Keratinocyte (primary cell): ENCODE data around the gene ANXA4. TPM values are rescaled to one million over a fixed set of nuclear protein-coding genes. Genes with fewer than 3 reads are reported as not detected.

Source experiments
- DNase-seq: peaks from one replicate; pipeline ENCODE4 v3.0.0-alpha.2; 2011; ENCODE audit warnings: low read depth, missing footprints, low spot score
- FAIRE-seq: peaks from 2 replicates; lab custom pipeline; 2011; peaks lifted over from hg19 to GRCh38; lab: Jason Lieb, UNC
- H2AFZ ChIP-seq: 2 replicates; pipeline ENCODE4 v1.6.0; 2012; ENCODE audit warnings: low read length, control low read depth, inconsistent platforms; ENCODE audit not compliant: control insufficient read depth
- H3K27ac ChIP-seq: 2 replicates; pipeline ENCODE4 v1.5.1; 2011; ENCODE audit warnings: low read length; ENCODE audit not compliant: control insufficient read depth, insufficient read depth
- H3K27me3 ChIP-seq: 3 replicates; pipeline ENCODE4 v1.6.0; 2011; ENCODE audit warnings: low read length; ENCODE audit not compliant: control insufficient read depth, insufficient read depth; ENCODE audit errors: extremely low read depth
- H3K36me3 ChIP-seq, 2 experiments: 2 replicates in 1 of 2; 3 replicates in 1 of 2; pipeline ENCODE4 v1.5.1; 2011; ENCODE audit warnings: low read length in 2 of 2, mild to moderate bottlenecking in 1 of 2; ENCODE audit not compliant: control insufficient read depth in 2 of 2, insufficient read depth in 2 of 2; ENCODE audit errors: extremely low read depth in 1 of 2
- H3K4me1 ChIP-seq: 3 replicates; pipeline ENCODE4 v1.5.1; 2011; ENCODE audit warnings: low read length; ENCODE audit not compliant: control insufficient read depth, insufficient read depth; ENCODE audit errors: extremely low read depth
- H3K4me2 ChIP-seq: 3 replicates; pipeline ENCODE4 v1.6.0; 2011; ENCODE audit warnings: low read depth, low read length; ENCODE audit not compliant: control insufficient read depth, insufficient read depth; ENCODE audit errors: extremely low read depth
- H3K4me3 ChIP-seq, 3 experiments: fragments of 200-600 bp in 1 of 3; sonication (generic) in 1 of 3; 2 replicates in 2 of 3; 3 replicates in 1 of 3; pipeline ENCODE4 v1.5.1; 2011 to 2016; ENCODE audit warnings: low read length in 3 of 3, mild to moderate bottlenecking in 3 of 3, control low read depth in 2 of 3, inconsistent platforms in 1 of 3, low read depth in 1 of 3, mixed read lengths in 1 of 3, mixed run types in 1 of 3, moderate library complexity in 1 of 3; ENCODE audit not compliant: control insufficient read depth in 2 of 3, insufficient read depth in 2 of 3; ENCODE audit errors: extremely low read depth in 1 of 3
- H3K79me2 ChIP-seq: 2 replicates; pipeline ENCODE4 v1.6.0; 2012; ENCODE audit warnings: low read length; ENCODE audit not compliant: control insufficient read depth, insufficient read depth
- H3K9ac ChIP-seq: 3 replicates; pipeline ENCODE4 v1.6.0; 2011; ENCODE audit warnings: low read length; ENCODE audit not compliant: control insufficient read depth, insufficient read depth; ENCODE audit errors: extremely low read depth
- H3K9me1 ChIP-seq: 3 replicates; pipeline ENCODE4 v1.6.0; 2011; ENCODE audit warnings: low read length; ENCODE audit not compliant: control insufficient read depth, insufficient read depth; ENCODE audit errors: extremely low read depth
- H3K9me3 ChIP-seq: 2 replicates; pipeline ENCODE4 v1.5.1; 2012; ENCODE audit warnings: low read depth, low read length; ENCODE audit not compliant: control insufficient read depth
- H4K20me1 ChIP-seq: 3 replicates; pipeline ENCODE4 v1.6.0; 2011; ENCODE audit warnings: low read length; ENCODE audit not compliant: control insufficient read depth, insufficient read depth; ENCODE audit errors: extremely low read depth
- CTCF ChIP-seq, 3 experiments: IDR thresholded peaks in 1 of 3; conservative IDR thresholded peaks in 1 of 3; optimal IDR thresholded peaks in 1 of 3; 2 replicates in 2 of 3; 3 replicates in 1 of 3; pipeline versions ENCODE3 to v1.5.1; 2011; ENCODE audit warnings: low read length in 3 of 3, mild to moderate bottlenecking in 3 of 3, moderate library complexity in 2 of 3, control low read depth in 1 of 3, inconsistent platforms in 1 of 3; ENCODE audit not compliant: insufficient read depth in 2 of 3; ENCODE audit errors: extremely low read depth in 1 of 3
- EZH2 ChIP-seq: IDR thresholded peaks from one replicate; pipeline ENCODE4 v1.6.1; 2012; ENCODE audit warnings: inconsistent platforms, mild to moderate bottlenecking, low read length, moderate library complexity
- dilution Hi-C: fragments of 300-500 bp; cut with MboI; formaldehyde crosslinking; loops from one replicate; pipeline ENCODE4 v1.7.0; 2020; ENCODE audit warnings: low sequenced_read_pairs; ENCODE audit not compliant: extremely low pct_ligation_motif_present
- polyA plus RNA-seq, 5 experiments: library from polyadenylated mRNA; depleted of rRNA in 3 of 5; stranded (reverse) in 3 of 5; stranded (forward) in 1 of 5; unstranded in 1 of 5; fragments of >200 nt; gene quantifications; 1 replicate in 1 of 5; 2 replicates in 3 of 5; 3 replicates in 1 of 5; pipeline versions ENCODE4 v1.2.1 to v1.2.3, GENCODE V29; 2011 to 2012; ENCODE audit warnings: missing spikeins in 2 of 5, low read depth in 1 of 5, low replicate concordance in 1 of 5

Gene ANXA4
- polyA plus RNA-seq, 1 donor (not counting 4 experiments of a cell fraction or from before 2014, with no cell fraction given) = 209 TPM

GRCh38 chr2:69811018-69811417, 69.1 kb downstream of the ANXA4 start:
- FAIRE-seq (no peak), DNase-seq (no peak)
- no peaks in the 10 kb centered on the region for H4K20me1 ChIP-seq
- no peak overlapping the region for H3K4me2 ChIP-seq
- H3K4me1 ChIP-seq = no peaks in the 10 kb centered on the region
- H3K9me3 ChIP-seq = no peaks in the 10 kb centered on the region
- H3K4me3 ChIP-seq = no peak overlapping the region
- dilution Hi-C loops = no loop called here
- peaks cover 21 to 39% of the 10 kb centered on the region in 2 experiments for H3K36me3 ChIP-seq
- no peak overlapping the region for H2AFZ ChIP-seq
- TF ChIP-seq CTCF (optimal IDR thresholded peaks at IDR 0.05 in 1 of 3, IDR thresholded peaks at IDR 0.05 in 1 of 3, conservative IDR thresholded peaks at IDR 0.05 in 1 of 3; ENCODE audit: extremely low read depth in 1 of 3, insufficient read depth in 2 of 3, low read length in 3 of 3) = no peak
- no peak for TF ChIP-seq EZH2
- H3K9ac ChIP-seq = no peak overlapping the region
- no peaks in the 10 kb centered on the region for H3K79me2 ChIP-seq
- no peaks in the 10 kb centered on the region for H3K27me3 ChIP-seq
- no peaks in the 10 kb centered on the region for H3K9me1 ChIP-seq
- no peak overlapping the region for H3K27ac ChIP-seq

DNA sequence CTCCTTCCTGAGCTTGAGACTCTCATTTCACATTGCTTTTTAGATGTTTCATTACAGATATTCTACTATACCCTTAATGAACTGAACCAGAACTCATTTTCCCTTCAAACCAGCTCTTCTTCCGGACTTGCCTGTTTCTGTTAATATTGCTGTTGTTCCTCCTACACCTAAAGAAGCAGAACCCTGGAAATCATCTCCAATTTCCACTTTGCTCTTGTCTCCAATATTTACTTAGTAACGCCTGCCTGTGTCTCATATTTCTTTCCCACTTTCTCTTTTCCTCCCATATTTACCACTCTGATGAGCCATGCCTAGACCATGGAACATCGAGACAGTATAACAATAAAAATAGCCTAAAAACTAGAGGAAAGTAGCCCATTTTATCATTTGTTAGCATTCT, 69.7 kb downstream of the ANXA4 start:
- Histone ChIP-seq H2AFZ (no peak overlapping the region), H3K27me3 (no peaks in the 10 kb centered on the region), H3K79me2 (no peaks in the 10 kb centered on the region), H4K20me1 (no peaks in the 10 kb centered on the region), H3K4me2 (no peak overlapping the region), H3K9me3 (no peaks in the 10 kb centered on the region), H3K36me3 (peaks cover 17 to 36% of the 10 kb centered on the region in 2 experiments), H3K4me1 (no peaks in the 10 kb centered on the region), H3K4me3 (no peak overlapping the region), H3K27ac (no peak overlapping the region), H3K9ac (no peak overlapping the region), H3K9me1 (no peaks in the 10 kb centered on the region)
- dilution Hi-C loops = no loop called here
- DNase-seq (no peak), FAIRE-seq (no peak)
- TF ChIP-seq CTCF (optimal IDR thresholded peaks at IDR 0.05 in 1 of 3, IDR thresholded peaks at IDR 0.05 in 1 of 3, conservative IDR thresholded peaks at IDR 0.05 in 1 of 3; ENCODE audit: extremely low read depth in 1 of 3, insufficient read depth in 2 of 3, low read length in 3 of 3) (no peak), EZH2 (no peak)
